Liver (tissue), 3 donors: ENCODE measurements around the gene TNFRSF8.

Experiments used
- CTCF ChIP-seq: fragments of 150-350 bp; IDR thresholded peaks from 2 replicates; pipeline ENCODE4 v1.5.1; 2017; ENCODE audit warnings: improper control_type of control experiment, low read depth, low read length; ENCODE audit not compliant: missing input control
- EGR1 ChIP-seq, 2 donors: IDR thresholded peaks; 2 replicates each; pipeline ENCODE4 v1.6.1; 2016 to 2018; ENCODE audit warnings: antibody characterized with exemption in 2 of 2, low read depth in 2 of 2
- FOXA1 ChIP-seq: IDR thresholded peaks from 2 replicates; pipeline ENCODE4 v1.6.1; 2016; ENCODE audit warnings: antibody characterized with exemption
- GABPA ChIP-seq, 2 donors: IDR thresholded peaks in 1 of 2; conservative IDR thresholded peaks in 1 of 2; 2 replicates each; pipeline ENCODE4 v1.6.1; 2016; ENCODE audit warnings: antibody characterized with exemption in 2 of 2, mild to moderate bottlenecking in 1 of 2, moderate library complexity in 1 of 2
- HNF4A ChIP-seq, 2 donors: conservative IDR thresholded peaks; 2 replicates each; pipeline ENCODE4 v1.6.1; 2016; ENCODE audit warnings: antibody characterized with exemption in 2 of 2, mild to moderate bottlenecking in 2 of 2
- HNF4G ChIP-seq: IDR thresholded peaks from 2 replicates; pipeline ENCODE4 v1.6.1; 2016; ENCODE audit warnings: antibody characterized with exemption
- RXRA ChIP-seq, 2 donors: IDR thresholded peaks; 2 replicates each; pipeline ENCODE4 v1.6.1; 2017 to 2018; ENCODE audit warnings: antibody characterized with exemption in 2 of 2, mild to moderate bottlenecking in 1 of 2
- YY1 ChIP-seq: IDR thresholded peaks from 2 replicates; pipeline ENCODE4 v1.6.1; 2016; ENCODE audit warnings: antibody characterized with exemption, mild to moderate bottlenecking
- TF ChIP-seq, protein P1 (sequence below): IDR thresholded peaks from 2 replicates; pipeline ENCODE4 v1.6.1; 2016; ENCODE audit warnings: antibody characterized with exemption
- TF ChIP-seq, protein P2 (sequence below): IDR thresholded peaks from 2 replicates; pipeline ENCODE4 v1.6.1; 2016; ENCODE audit warnings: antibody characterized with exemption
- TF ChIP-seq, protein P3 (sequence below): IDR thresholded peaks from 2 replicates; pipeline ENCODE4 v1.6.1; 2016; ENCODE audit warnings: antibody characterized with exemption, mild to moderate bottlenecking
- donor health status: healthy.
- donor health status: healthy.

DNA sequence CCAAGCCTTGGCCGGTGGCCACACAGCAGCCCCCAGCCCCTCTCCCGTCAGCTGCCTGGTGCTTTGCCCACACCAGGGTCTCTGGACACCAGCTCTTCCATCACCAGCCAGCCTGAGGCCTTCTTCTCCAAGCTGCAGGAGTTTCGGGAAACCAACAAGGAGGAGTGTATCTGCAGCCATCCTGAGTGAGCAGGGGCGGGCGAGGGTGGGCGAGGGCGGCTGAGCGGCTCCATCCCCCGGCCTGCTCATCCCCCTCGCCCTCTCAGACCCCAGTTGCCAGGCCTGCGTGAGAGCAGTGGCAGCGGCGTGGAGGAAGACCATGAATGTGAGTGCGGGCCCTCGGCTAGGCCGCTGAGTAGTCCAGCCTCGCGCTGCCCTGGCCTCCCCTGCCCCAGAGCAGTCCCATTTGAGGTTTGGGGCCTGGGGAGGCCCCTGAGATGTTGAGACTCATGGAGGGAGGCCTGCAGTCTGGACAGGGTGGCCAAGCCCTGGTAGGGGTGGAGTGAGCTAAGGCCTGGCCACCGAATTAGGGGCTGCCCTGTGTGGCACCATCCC is 34.1 kb upstream of the TNFRSF8 start:
- no peak for TF ChIP-seq FOXA1
- TF ChIP-seq CTCF: no peak
- TF ChIP-seq RXRA (IDR thresholded peaks at IDR 0.05): no peak
- TF ChIP-seq, protein P1, sequence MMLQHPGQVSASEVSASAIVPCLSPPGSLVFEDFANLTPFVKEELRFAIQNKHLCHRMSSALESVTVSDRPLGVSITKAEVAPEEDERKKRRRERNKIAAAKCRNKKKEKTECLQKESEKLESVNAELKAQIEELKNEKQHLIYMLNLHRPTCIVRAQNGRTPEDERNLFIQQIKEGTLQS: no peak
- no peak for TF ChIP-seq GABPA (IDR thresholded peaks at IDR 0.05 in 1 of 2, conservative IDR thresholded peaks at IDR 0.05 in 1 of 2)
- no peak for TF ChIP-seq HNF4G
- TF ChIP-seq, protein P2, sequence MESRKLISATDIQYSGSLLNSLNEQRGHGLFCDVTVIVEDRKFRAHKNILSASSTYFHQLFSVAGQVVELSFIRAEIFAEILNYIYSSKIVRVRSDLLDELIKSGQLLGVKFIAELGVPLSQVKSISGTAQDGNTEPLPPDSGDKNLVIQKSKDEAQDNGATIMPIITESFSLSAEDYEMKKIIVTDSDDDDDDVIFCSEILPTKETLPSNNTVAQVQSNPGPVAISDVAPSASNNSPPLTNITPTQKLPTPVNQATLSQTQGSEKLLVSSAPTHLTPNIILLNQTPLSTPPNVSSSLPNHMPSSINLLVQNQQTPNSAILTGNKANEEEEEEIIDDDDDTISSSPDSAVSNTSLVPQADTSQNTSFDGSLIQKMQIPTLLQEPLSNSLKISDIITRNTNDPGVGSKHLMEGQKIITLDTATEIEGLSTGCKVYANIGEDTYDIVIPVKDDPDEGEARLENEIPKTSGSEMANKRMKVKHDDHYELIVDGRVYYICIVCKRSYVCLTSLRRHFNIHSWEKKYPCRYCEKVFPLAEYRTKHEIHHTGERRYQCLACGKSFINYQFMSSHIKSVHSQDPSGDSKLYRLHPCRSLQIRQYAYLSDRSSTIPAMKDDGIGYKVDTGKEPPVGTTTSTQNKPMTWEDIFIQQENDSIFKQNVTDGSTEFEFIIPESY: no peak
- TF ChIP-seq HNF4A (conservative IDR thresholded peaks at IDR 0.05): no peak
- TF ChIP-seq EGR1 (IDR thresholded peaks at IDR 0.05; ENCODE audit: low read depth in 2 of 2): no peak
- TF ChIP-seq, protein P3, sequence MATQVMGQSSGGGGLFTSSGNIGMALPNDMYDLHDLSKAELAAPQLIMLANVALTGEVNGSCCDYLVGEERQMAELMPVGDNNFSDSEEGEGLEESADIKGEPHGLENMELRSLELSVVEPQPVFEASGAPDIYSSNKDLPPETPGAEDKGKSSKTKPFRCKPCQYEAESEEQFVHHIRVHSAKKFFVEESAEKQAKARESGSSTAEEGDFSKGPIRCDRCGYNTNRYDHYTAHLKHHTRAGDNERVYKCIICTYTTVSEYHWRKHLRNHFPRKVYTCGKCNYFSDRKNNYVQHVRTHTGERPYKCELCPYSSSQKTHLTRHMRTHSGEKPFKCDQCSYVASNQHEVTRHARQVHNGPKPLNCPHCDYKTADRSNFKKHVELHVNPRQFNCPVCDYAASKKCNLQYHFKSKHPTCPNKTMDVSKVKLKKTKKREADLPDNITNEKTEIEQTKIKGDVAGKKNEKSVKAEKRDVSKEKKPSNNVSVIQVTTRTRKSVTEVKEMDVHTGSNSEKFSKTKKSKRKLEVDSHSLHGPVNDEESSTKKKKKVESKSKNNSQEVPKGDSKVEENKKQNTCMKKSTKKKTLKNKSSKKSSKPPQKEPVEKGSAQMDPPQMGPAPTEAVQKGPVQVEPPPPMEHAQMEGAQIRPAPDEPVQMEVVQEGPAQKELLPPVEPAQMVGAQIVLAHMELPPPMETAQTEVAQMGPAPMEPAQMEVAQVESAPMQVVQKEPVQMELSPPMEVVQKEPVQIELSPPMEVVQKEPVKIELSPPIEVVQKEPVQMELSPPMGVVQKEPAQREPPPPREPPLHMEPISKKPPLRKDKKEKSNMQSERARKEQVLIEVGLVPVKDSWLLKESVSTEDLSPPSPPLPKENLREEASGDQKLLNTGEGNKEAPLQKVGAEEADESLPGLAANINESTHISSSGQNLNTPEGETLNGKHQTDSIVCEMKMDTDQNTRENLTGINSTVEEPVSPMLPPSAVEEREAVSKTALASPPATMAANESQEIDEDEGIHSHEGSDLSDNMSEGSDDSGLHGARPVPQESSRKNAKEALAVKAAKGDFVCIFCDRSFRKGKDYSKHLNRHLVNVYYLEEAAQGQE: no peak
- TF ChIP-seq YY1: no peak
